SK-N-SH treated with all-trans-retinoic acid at 6 μM for 48 hours (cell line): ENCODE data around the gene ST14.

Experiments used
- CSDC2 ChIP-seq: fragments of 250-450 bp; sonication (Bioruptor Pico); IDR thresholded peaks from 2 replicates; pipeline ENCODE4 v1.5.0; 2020; ENCODE audit warnings: mild to moderate bottlenecking, moderate library complexity
- CSRNP3 ChIP-seq: fragments of 250-450 bp; sonication (Bioruptor Pico); IDR thresholded peaks from 2 replicates; pipeline ENCODE4 v1.5.1; 2021; ENCODE audit warnings: mild to moderate bottlenecking, moderate library complexity
- GLIS3 ChIP-seq: fragments of 250-450 bp; sonication (Bioruptor Pico); IDR thresholded peaks from 2 replicates; pipeline ENCODE4 v1.5.0; 2020; ENCODE audit warnings: mild to moderate bottlenecking, moderate library complexity
- PATZ1 ChIP-seq: fragments of 250-450 bp; sonication (Bioruptor Pico); IDR thresholded peaks from 2 replicates; pipeline ENCODE4 v1.8.0; 2020; ENCODE audit warnings: mild to moderate bottlenecking, moderate library complexity, borderline replicate concordance
- SNAI2 ChIP-seq: fragments of 250-450 bp; sonication (Bioruptor Pico); IDR thresholded peaks from 2 replicates; pipeline ENCODE4 v1.5.0; 2020; ENCODE audit warnings: mild to moderate bottlenecking, moderate library complexity
- TSHZ2 ChIP-seq: fragments of 250-450 bp; sonication (Bioruptor Pico); IDR thresholded peaks from 2 replicates; pipeline ENCODE4 v1.5.0; 2020; ENCODE audit warnings: mild to moderate bottlenecking, moderate library complexity
- ZFP30 ChIP-seq: fragments of 450-650 bp; formaldehyde crosslinking; IDR thresholded peaks from 2 replicates; pipeline ENCODE4 v1.5.0; 2022; ENCODE audit warnings: mild to moderate bottlenecking, moderate library complexity
- ZNF565 ChIP-seq: fragments of 450-650 bp; formaldehyde crosslinking; conservative IDR thresholded peaks from 2 replicates; pipeline ENCODE4 v1.5.0; 2020; ENCODE audit warnings: low read depth, mild to moderate bottlenecking, moderate library complexity

GRCh38 chr11:130211144-130211543 is 51.6 kb downstream of the ST14 start:
- TF ChIP-seq ZFP30 (CRISPR knock-in tag) (no peak), GLIS3 (CRISPR knock-in tag) (no peak), SNAI2 (CRISPR knock-in tag) (no peak), CSDC2 (no peak), CSRNP3 (CRISPR knock-in tag) (no peak), ZNF565 (CRISPR knock-in tag) (no peak), PATZ1 (CRISPR knock-in tag) (no peak), TSHZ2 (no peak)
